GM21390 (cell line): Measurements from ENCODE around the gene FARS2.
"Not testable (repeated sequence)": the region's sequence is repeated elsewhere in the genome, so short reads cannot be mapped to it uniquely, and the experiment has no call there.

ENCODE experiments used
- ATAC-seq: cut with Tn5 transposase; IDR thresholded peaks from one replicate; pipeline ENCODE4 v1.9.1; 2021; ENCODE audit not compliant: unreplicated experiment

FARS2 gene

DNA sequence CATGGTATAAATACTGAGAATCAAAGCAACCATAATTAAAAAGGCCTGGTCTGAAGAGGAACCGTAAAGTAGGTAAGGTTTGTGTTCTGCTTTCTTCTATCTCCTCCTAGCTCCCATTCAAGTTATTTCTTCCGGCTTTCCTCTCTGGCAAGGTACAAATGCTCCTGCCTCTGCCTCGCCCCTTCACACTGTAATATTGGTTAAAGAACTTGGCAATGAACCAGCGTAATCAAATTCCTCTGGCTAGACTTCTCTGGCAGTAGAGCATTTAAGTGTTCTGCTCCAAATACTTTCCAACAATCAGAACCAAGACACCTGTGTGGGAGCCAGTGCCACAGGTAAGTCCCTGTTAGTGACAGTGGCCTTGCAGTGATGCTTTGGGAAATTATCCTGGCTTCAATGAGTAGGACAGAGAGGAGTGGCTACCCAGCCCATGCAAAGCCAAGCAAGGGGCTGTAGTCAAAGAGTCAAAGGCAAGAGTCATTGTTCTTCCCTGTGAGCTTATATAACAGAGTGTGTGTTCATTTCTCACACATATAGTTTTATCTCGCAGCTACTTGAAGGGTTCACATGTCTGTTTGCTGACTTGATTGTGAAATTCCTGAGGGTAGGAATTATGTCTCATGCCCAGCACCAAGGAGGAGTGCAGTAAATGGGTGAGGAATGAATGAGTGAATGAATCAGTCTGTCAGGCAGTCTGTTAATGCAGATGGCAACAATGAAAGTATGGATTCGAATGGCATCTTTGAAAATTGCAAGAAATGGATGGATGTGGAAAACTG is 416.1 kb downstream of the FARS2 start:
- no peak for ATAC-seq

GRCh38 chr6:5679270-5679669 is 418.0 kb downstream of the FARS2 start:
- no peak for ATAC-seq

GRCh38 chr6:5679691-5680090 is 418.4 kb downstream of the FARS2 start:
- ATAC-seq = peak; percentile 37

DNA sequence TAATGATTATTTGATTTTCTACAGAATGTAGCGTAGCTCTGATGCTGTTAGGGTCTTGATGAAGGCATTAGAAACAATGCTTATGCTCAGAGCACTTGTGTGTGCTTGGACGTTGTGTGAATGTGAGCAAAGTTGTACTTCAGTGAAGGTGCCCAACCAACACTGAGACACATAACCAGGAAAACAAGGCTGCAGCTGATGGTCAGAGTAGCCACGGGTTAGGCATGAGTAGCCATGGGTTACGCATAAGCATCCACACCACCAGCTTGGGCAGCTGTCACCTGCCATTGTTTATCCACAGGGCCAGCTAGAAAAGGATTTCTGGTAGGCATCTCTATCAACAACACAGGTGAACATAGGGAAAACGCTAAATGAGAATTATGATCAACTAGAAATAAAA is 418.8 kb downstream of the FARS2 start:
- ATAC-seq = peak; percentile 56

DNA sequence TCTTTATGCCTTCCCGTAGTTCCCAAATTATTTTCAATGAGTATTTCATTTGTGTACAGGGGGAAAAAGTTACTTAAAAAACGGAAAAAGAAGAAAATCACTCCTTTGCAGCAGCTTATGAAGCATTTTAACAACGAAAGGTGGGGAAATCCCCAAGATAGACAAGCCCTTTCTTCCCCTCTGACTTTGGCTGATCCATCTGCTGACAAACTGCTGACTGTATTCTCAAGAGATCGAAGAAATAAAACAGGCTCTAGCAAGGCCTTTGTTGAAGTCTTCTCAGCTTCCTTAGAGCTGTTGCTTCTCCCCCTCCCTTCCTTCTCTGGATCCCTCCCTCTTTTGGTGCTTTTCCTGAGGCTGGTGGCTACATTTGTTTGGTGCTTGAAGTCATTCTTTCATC is 420.2 kb downstream of the FARS2 start:
- ATAC-seq = no peak

DNA sequence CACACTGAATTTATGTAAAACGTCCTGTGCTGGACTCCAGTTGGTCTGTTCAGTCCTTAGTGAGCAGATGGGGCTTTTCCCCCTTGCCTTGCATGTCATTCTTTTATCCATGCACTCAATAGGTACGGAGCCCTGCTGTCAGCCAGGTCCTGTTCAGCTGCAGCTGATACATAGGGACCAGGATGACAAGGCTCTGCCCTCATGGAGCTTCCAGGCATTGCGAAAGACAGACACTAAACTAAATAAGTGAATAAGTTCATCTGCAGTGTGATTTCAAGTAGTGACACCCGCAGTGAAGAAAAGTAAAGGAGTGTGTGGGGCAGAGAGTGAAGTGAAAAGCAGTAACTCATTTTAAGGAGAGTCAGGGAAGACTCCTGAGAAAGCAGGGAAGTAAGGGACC is 421.2 kb downstream of the FARS2 start:
- ATAC-seq = no peak

DNA sequence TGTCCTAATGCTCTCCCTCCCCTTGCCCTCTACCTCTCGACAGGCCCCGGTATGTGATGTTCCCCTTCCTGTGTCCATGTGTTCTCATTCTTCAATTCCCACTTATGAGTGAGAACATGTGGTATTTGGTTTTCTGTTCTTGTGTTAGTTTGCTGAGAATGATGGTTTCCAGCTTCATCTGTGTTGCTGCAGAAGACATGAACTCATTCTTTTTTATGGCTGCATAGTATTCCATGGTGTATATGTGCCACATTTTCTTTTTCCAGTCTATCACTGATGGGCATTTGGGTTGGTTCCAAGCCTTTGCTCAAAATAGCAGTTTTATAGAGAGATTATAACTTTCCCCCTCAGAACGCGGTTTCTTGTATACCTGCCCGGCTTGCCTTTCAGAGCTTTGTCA is 422.4 kb downstream of the FARS2 start:
- not testable (repeated sequence) for ATAC-seq

DNA sequence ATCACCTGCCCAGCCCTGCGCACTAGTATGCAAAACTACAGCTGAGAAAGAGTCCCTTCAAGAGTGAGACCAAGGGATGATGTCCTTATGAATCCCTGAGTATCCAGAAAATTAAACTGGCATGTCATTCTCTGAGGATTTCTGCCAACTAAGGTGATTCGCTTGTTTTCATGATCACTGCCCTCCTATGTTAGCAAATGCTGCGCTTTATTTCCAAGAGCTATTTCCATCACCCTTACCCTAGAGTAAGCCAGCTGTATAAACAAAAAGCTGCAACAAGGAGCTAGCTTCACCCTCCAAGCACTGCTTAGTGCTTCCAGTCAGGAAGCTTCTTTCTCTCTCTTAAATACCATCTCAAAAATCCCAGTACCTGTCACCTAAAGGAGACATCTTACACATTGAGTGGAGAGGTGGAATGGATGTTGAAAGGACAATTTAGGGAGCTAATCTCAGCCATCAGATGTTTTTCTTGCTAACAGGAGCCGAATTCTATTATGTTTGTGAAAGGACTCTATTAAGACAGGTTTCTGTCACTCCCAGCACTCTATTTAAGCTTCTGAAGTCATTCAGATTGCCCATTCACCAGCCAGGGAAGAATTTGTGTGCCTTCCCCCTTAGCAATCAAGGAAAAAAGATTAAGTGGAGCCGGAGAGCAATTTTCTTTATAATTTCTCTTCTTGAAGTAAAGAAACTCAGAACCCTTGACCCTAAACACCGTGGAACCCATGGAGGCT is 423.2 kb downstream of the FARS2 start:
- no peak for ATAC-seq

GRCh38 chr6:5693225-5694145 is 432.2 kb downstream of the FARS2 start:
- no peak for ATAC-seq

DNA sequence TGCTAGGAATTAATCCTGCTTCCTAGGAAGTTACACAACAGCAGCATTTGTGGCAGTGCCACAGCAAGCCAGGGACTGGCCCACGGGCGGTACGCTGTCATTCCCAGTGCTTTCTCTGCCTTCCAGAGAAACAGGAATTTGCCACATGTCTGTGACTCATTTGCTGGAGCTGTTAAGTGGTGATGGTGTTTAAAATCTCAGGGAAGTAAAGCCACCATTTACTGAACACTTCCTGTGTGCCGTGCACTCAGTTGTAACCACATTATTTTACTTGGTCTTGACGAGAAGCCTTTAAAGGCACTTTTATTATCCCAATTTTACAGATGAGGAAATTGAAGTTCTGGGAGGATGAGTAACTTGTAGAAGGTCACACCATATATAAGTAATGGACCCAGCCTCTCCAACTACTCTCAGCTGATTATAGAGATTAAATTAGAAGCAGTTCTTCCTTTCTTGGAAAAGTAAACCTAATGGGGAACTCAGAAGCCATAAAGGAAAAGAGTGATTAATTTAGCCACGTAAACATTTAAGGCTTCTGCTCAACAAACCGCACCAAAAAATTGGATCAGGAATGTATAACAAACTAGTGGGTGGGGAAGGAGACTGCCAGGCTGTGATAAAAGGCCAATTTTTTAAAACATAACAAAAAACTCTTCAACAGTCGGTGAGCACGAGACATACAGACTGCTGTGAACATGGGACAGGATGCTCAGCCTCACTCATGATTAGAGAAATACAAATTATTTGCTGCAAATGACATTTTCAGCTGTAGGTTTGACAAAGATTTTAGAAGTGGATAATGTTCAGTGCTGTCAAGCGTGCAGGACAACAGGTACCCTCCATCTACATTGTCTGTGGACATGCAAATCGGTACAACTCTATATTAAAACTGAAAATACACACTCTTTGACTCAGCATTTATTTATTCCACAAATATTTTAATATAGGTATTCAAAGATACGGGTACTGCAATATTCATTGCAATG is 434.2 kb downstream of the FARS2 start:
- no peak for ATAC-seq

GRCh38 chr6:5697508-5697907 is 436.2 kb downstream of the FARS2 start:
- ATAC-seq = no peak

- ATAC-seq = no peak
Observed at GRCh38 chr6:5698318-5698717, 437.0 kb downstream of the FARS2 start.

DNA sequence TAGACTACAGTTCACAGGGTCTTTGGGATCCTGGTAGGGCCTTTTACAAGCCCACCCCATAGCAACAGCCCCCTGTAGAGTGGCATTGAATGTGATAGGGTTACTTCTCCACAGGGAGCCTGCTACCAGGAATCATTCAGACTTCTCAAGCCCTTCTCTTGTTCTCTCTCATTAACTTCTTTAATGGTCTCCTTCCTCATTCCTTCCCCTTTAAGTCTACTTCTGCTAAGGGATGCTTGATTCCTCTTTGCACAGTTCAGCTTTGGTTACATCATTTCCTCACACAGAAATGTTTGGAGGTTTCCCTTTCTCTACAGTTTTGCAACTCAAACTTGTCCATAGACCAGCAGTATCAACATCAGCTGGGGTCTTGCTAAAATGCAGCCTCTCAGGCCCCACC is 437.8 kb downstream of the FARS2 start:
- not testable (repeated sequence) for ATAC-seq

DNA sequence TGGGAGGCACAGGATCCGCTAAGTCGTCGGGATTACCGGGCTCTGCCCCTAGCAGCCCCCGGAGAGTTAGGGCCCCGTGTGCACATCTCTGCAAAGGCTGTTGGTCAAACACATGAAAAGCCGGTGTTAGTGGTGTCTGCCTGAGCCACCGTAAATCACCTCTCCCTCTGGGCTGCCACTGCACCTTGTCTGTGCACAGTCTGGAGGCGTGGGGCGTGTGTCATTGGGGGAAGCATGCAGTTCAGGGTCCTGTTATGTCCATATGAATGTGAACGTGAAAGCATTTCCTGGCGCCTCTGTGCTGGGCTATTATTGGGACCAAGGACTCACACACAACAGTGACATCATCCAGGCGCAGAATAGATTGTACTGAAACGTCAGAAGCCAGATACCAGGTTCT is 439.9 kb downstream of the FARS2 start:
- ATAC-seq = no peak

DNA sequence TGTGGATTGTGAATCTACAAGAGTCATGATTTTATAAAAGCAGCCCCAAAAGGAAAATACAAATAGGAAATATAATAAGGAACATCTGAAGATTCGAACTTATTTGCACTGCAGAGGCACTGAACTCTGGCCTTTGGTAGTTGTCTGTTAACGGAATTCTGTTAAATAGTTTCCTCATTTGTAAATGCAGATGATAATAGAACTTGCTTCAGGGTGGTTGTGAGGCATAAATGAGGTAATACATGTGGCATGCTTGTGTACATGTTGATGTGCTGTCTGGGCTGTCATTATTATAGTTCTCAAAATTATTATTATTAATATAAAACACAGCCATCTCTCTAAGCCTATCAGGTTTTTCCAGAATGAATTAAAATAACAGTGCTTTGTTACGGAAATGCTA is 443.4 kb downstream of the FARS2 start:
- ATAC-seq = no peak

GRCh38 chr6:5705252-5705651 is 443.9 kb downstream of the FARS2 start:
- no peak for ATAC-seq

- no peak for ATAC-seq
Observed at GRCh38 chr6:5706124-5707033, 445.1 kb downstream of the FARS2 start.

DNA sequence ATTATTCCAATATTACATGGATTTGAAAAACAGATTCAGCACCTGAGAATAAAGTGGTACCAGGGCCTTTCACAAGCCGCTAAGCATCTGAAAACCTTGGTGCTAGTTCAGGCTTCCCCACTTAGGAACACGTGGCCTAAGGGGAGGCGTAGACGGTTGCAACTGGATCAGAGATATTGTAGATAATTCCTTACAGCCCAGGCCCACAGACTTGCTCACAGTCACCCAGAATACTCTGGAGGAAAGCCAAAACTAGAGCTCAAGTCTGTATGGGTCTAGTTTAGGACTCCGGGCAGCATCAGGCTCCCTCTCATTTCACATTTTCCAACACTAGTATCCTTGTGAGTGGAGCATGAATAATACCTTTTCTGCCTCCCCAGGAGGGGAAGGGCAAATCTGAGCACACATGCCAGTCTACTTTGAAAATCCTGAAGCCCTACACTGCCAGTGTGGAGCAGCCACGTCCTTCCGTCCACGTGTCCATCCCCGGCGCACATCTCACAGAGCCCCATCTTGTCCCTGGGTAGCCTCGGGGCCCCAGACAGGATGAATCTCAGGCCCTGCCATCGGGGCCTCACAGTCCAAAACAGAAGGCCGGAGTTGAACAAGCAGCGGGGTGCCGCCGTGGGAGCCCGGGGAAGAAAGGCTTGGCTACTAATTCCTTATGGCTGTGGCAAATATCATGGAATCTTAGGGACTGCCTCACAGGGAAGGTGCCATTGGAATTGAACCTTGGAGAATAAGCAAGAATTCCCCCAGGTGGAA is 446.1 kb downstream of the FARS2 start:
- ATAC-seq = no peak
